ENCODE results near the gene IGSF9B. TPM values are rescaled to one million over a fixed set of nuclear protein-coding genes. Genes with fewer than 3 reads are reported as not detected.

The IGSF9B gene
- total RNA-seq, 2 donors from 2014 or later = 5.0 to 6.0 TPM

DNA sequence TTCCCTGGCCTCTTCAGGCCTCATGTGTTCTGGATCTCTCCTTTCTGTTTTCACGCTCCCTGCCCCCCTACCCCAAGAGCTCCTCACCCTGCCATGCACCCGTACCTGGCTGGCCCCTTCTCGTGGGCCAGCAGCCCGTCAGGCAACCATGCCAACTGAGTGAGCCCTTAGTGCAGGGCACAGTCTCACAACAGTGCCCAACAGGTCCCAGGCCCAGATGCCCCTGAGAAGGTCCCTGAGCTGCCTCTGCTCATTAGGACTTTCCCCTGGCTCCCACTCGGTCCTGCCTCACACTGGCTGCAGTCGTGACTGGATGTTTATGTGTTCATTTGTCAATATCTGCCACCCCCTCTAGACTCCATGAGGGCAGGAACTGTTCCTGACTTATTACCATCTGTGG, 44.8 kb upstream of the IGSF9B start:
- intact Hi-C loops (cut with DNase I) = no loop called here
- H3K27ac ChIP-seq = no peak overlapping the region
- H3K4me3 ChIP-seq = no peak overlapping the region
- no peaks in the 10 kb centered on the region for H3K9me3 ChIP-seq
- H3K27me3 ChIP-seq = no peaks in the 10 kb centered on the region
- H3K36me3 ChIP-seq = no peaks in the 10 kb centered on the region
- no peaks in the 10 kb centered on the region for H3K4me1 ChIP-seq
- TF ChIP-seq, protein P1, sequence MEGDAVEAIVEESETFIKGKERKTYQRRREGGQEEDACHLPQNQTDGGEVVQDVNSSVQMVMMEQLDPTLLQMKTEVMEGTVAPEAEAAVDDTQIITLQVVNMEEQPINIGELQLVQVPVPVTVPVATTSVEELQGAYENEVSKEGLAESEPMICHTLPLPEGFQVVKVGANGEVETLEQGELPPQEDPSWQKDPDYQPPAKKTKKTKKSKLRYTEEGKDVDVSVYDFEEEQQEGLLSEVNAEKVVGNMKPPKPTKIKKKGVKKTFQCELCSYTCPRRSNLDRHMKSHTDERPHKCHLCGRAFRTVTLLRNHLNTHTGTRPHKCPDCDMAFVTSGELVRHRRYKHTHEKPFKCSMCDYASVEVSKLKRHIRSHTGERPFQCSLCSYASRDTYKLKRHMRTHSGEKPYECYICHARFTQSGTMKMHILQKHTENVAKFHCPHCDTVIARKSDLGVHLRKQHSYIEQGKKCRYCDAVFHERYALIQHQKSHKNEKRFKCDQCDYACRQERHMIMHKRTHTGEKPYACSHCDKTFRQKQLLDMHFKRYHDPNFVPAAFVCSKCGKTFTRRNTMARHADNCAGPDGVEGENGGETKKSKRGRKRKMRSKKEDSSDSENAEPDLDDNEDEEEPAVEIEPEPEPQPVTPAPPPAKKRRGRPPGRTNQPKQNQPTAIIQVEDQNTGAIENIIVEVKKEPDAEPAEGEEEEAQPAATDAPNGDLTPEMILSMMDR (IDR thresholded peaks at IDR 0.05) = no peak
- no peak overlapping the region for H3K9ac ChIP-seq (ENCODE audit: low read depth in 2 of 2, low read length in 2 of 2)
- no peak for DNase-seq

DNA sequence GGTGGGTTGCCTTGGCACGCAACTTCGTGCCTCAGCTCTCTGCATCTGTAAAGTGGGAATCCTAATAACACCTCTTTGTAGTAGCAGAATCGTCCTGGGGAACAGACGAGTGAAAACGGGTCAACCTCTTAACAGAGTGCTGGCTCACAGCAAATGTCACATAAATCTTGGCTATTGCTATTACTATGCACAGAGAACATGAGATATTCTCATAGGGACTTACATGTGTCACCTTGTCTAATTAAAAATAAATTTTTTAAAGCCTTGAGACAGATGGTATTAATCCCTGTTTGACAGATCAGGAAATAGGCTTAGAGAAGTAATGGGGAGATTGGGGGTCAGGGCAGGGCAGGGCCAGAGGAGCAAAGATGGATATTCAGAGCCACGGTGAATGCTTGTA, 44.3 kb upstream of the IGSF9B start:
- TF ChIP-seq, protein P1 (IDR thresholded peaks at IDR 0.05) = no peak
- no peak overlapping the region for H3K4me3 ChIP-seq
- no peak for DNase-seq
- no peaks in the 10 kb centered on the region for H3K9me3 ChIP-seq
- H3K27ac ChIP-seq = no peak overlapping the region
- intact Hi-C loops (cut with DNase I) = no loop called here
- H3K4me1 ChIP-seq = no peaks in the 10 kb centered on the region
- no peaks in the 10 kb centered on the region for H3K36me3 ChIP-seq
- no peaks in the 10 kb centered on the region for H3K27me3 ChIP-seq
- H3K9ac ChIP-seq (ENCODE audit: low read depth in 2 of 2, low read length in 2 of 2) = no peak overlapping the region

DNA sequence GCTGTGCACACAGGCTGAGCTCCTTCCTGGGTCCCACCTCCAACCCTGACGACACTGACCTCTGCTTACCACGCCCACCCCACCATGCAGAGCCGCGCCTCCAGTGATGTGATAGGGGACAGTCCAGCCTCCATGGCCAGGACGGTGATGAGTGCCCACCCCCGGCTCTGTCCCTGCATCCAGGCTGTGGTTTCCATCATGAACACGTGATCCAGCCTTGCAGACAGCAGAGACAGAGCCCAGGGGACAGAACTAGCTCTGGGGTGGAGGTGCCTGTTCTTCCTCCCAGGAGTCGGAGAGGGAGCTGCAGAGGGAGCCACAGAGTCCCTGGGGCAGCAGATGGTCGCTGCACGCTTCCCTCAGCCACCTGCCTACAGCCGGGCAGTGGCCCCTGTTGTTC, 42.6 kb upstream of the IGSF9B start:
- Histone ChIP-seq H3K9ac (ENCODE audit: low read depth in 2 of 2, low read length in 2 of 2) (no peak overlapping the region), H3K4me1 (no peaks in the 10 kb centered on the region), H3K27me3 (no peaks in the 10 kb centered on the region), H3K36me3 (no peaks in the 10 kb centered on the region), H3K9me3 (no peaks in the 10 kb centered on the region), H3K4me3 (no peak overlapping the region), H3K27ac (no peak overlapping the region)
- intact Hi-C loops (cut with DNase I) = no loop called here
- TF ChIP-seq, protein P1 (IDR thresholded peaks at IDR 0.05) = no peak
- no peak for DNase-seq

DNA sequence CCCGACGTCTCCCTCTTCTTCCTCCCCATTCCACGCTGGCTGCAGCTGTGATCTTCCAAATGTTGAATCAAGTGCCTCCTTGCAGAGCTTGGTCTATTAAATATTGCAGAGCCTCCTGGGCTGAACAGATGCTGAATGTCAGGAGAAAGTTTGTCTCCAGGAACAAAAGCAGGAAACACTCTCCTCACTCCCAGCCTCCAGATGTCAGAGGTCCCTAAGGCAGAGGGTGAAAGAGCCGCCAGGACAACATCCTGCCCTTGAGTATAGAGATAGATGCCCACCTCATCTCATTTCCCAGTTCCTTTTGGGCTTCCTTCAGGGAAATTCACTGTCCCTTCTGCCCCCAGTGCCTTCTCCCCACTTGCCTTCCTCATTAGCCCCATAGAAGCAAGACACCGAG, 40.8 kb upstream of the IGSF9B start:
- Histone ChIP-seq H3K27ac (no peak overlapping the region), H3K27me3 (no peaks in the 10 kb centered on the region), H3K9ac (ENCODE audit: low read depth in 2 of 2, low read length in 2 of 2) (no peak overlapping the region), H3K36me3 (no peaks in the 10 kb centered on the region), H3K4me1 (no peaks in the 10 kb centered on the region), H3K9me3 (no peaks in the 10 kb centered on the region), H3K4me3 (no peak overlapping the region)
- DNase-seq = no peak
- TF ChIP-seq, protein P1 (IDR thresholded peaks at IDR 0.05) = no peak
- intact Hi-C loops (cut with DNase I) = no loop called here

DNA sequence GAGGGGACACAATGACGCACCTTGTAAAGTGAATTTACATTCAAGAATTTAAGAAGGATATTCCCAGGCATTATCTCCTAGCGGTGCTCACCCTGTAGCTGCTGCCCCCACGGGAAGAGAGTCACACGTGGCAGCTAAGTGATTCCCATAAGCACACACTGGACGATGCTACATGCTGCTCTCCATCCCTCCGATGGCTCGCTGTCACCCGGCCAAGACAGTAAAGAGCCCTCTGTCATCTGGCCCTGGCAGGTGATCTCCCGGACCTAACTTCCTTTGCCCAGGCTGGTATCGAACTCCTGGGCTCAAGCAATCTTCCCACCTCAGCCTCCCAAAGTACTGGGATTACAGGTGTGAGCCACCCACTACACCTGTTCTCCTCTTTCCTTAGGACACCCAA, 39.9 kb upstream of the IGSF9B start:
- Histone ChIP-seq H3K9me3 (no peaks in the 10 kb centered on the region), H3K27ac (no peak overlapping the region), H3K36me3 (no peaks in the 10 kb centered on the region), H3K27me3 (no peaks in the 10 kb centered on the region), H3K9ac (ENCODE audit: low read depth in 2 of 2, low read length in 2 of 2) (no peak overlapping the region), H3K4me3 (no peak overlapping the region), H3K4me1 (no peaks in the 10 kb centered on the region)
- DNase-seq = no peak
- intact Hi-C loops (cut with DNase I) = no loop called here
- TF ChIP-seq, protein P1 (IDR thresholded peaks at IDR 0.05) = no peak

DNA sequence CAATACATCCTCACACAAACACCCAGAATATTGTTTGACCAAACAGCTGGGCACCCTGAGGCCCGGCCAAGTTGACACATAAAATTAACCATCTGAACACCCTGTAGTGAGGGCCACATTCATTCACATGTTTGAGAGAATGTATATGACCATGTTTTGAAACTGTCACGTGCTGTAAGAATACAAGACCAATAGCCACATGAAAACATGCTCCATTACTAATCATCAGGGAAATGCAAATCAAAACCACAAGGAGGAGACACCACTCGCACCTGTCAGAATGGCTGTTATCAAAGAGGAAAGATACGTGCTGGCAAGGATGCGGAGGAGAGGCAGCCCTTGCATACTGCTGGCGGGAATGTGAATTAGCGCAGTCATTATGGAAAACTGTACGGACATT, 38.3 kb upstream of the IGSF9B start:
- H3K27ac ChIP-seq = no peak overlapping the region
- H3K9ac ChIP-seq (ENCODE audit: low read depth in 2 of 2, low read length in 2 of 2) = no peak overlapping the region
- intact Hi-C loops (cut with DNase I) = no loop called here
- no peaks in the 10 kb centered on the region for H3K4me1 ChIP-seq
- no peak for DNase-seq
- no peak overlapping the region for H3K4me3 ChIP-seq
- H3K27me3 ChIP-seq = no peaks in the 10 kb centered on the region
- H3K36me3 ChIP-seq = no peaks in the 10 kb centered on the region
- TF ChIP-seq, protein P1 (IDR thresholded peaks at IDR 0.05) = no peak
- no peaks in the 10 kb centered on the region for H3K9me3 ChIP-seq
